Upper lobe of left lung (tissue), 4 donors: Measurements from ENCODE around the gene SPTLC1.

Experiments used
- EP300 ChIP-seq, 4 donors: sonication (generic); formaldehyde crosslinking; IDR thresholded peaks; one replicate each; pipeline ENCODE4 v1.5.1; 2017; ENCODE audit warnings: antibody characterized with exemption in 4 of 4, control low read depth in 2 of 4
- POLR2A ChIP-seq, 4 donors: fragments of 450-650 bp; IDR thresholded peaks; one replicate each; pipeline ENCODE4 v1.5.1; 2016 to 2017; ENCODE audit warnings: antibody characterized with exemption in 4 of 4, mild to moderate bottlenecking in 2 of 4
- TF ChIP-seq, protein P1 (sequence below), 6 experiments: fragments of 450-650 bp in 4 of 6; fragments of 200-600 bp in 2 of 6; sonication (generic) in 2 of 6; IDR thresholded peaks; one replicate each; pipeline ENCODE4 v1.5.1; 2016 to 2019; ENCODE audit warnings: antibody characterized with exemption in 6 of 6

DNA sequence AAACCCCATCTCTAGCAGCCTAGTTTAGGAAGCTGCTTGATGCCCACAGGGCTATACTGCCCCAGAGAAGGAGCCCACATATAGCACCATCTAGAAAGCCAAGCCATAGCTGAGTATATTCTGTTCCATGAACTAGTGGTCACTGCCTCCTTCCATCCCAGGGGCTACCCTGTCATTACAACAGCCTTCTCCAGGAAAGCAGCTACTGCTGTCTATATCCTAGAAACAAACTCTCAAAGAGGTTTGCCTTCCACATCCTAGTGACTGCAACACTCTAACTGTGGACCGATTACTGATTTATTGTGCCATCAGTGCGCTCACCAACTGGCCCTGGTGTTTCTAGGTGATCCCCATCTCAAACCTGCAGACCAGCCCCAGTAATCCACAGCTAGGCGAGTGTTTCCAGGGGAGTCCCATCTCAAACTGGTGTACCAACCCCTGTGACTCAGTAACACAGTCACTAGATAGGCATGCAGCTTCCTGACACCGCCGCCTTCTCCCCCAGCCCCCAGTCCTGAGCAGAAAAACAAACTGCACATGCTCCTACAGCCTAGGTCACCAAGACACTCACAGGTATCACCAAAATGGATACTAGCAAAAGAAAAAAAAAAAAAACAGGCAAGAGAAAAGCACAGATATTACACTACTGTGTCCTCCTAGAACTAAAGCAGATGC is 14.8 kb downstream of the SPTLC1 start:
- TF ChIP-seq, protein P1, sequence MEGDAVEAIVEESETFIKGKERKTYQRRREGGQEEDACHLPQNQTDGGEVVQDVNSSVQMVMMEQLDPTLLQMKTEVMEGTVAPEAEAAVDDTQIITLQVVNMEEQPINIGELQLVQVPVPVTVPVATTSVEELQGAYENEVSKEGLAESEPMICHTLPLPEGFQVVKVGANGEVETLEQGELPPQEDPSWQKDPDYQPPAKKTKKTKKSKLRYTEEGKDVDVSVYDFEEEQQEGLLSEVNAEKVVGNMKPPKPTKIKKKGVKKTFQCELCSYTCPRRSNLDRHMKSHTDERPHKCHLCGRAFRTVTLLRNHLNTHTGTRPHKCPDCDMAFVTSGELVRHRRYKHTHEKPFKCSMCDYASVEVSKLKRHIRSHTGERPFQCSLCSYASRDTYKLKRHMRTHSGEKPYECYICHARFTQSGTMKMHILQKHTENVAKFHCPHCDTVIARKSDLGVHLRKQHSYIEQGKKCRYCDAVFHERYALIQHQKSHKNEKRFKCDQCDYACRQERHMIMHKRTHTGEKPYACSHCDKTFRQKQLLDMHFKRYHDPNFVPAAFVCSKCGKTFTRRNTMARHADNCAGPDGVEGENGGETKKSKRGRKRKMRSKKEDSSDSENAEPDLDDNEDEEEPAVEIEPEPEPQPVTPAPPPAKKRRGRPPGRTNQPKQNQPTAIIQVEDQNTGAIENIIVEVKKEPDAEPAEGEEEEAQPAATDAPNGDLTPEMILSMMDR (IDR thresholded peaks at IDR 0.05): no peak
- TF ChIP-seq EP300 (IDR thresholded peaks at IDR 0.05) (no peak), POLR2A (IDR thresholded peaks at IDR 0.05) (no peak)
